Nephron (organoid): ENCODE measurements around the gene IRF8.

ENCODE experiments used
- H3K27ac Mint-ChIP-seq, 3 experiments: 2 replicates each; pipeline ENCODE4 v1.8.0; 2020; ENCODE audit warnings: mixed read lengths in 3 of 3, mild to moderate bottlenecking in 2 of 3, moderate library complexity in 1 of 3
- H3K27me3 Mint-ChIP-seq: 2 replicates; pipeline ENCODE4 v1.8.0; 2021; ENCODE audit warnings: low read depth, mild to moderate bottlenecking, moderate library complexity, mixed read lengths
- H3K36me3 Mint-ChIP-seq: 2 replicates; pipeline ENCODE4 v1.8.0; 2020; ENCODE audit warnings: low read depth, mixed read lengths
- H3K4me1 Mint-ChIP-seq: 2 replicates; pipeline ENCODE4 v1.8.0; 2020; ENCODE audit warnings: mixed read lengths
- H3K4me3 Mint-ChIP-seq, 3 experiments: 2 replicates each; pipeline ENCODE4 v1.8.0; 2020; ENCODE audit warnings: mild to moderate bottlenecking in 3 of 3, mixed read lengths in 3 of 3, moderate library complexity in 2 of 3
- H3K9me3 Mint-ChIP-seq: 2 replicates; pipeline ENCODE4 v1.8.0; 2020; ENCODE audit warnings: mixed read lengths
- TF ChIP-seq, protein P1 (sequence below), 3 experiments: fragments of 200-600 bp; sonication (generic); IDR thresholded peaks; one replicate each; pipeline ENCODE4 v1.5.0; 2021; ENCODE audit warnings: antibody characterized with exemption in 3 of 3; ENCODE audit not compliant: unreplicated experiment in 3 of 3

Gene IRF8

DNA sequence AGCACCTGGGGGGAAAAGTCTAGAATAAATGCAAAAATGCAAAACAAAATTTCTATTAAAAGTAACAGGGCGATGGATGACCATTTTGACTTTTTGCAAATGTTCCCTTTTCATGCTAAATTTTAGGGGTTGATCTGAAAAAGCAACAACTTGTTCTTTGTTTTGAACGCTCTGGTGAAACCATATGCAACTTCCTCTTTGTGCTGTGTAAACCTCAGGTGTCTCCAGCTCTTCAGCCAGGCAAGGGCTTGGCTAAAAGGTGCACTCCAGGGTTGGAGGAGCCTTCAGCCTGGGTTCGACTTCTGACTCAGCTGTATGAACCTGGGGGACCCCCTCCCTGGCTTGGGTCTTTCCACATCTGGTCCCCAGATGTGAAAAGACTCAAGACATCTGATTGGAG is 9.5 kb downstream of the IRF8 start:
- Mint-ChIP-seq H3K27me3 (peaks cover 68% of the 10 kb centered on the region), H3K36me3 (no peaks in the 10 kb centered on the region), H3K4me1 (peaks cover 21% of the 10 kb centered on the region), H3K9me3 (no peaks in the 10 kb centered on the region), H3K27ac (peak overlapping the region in 1 of 3 experiments; percentile 17), H3K4me3 (no peak overlapping the region)
- TF ChIP-seq, protein P1, sequence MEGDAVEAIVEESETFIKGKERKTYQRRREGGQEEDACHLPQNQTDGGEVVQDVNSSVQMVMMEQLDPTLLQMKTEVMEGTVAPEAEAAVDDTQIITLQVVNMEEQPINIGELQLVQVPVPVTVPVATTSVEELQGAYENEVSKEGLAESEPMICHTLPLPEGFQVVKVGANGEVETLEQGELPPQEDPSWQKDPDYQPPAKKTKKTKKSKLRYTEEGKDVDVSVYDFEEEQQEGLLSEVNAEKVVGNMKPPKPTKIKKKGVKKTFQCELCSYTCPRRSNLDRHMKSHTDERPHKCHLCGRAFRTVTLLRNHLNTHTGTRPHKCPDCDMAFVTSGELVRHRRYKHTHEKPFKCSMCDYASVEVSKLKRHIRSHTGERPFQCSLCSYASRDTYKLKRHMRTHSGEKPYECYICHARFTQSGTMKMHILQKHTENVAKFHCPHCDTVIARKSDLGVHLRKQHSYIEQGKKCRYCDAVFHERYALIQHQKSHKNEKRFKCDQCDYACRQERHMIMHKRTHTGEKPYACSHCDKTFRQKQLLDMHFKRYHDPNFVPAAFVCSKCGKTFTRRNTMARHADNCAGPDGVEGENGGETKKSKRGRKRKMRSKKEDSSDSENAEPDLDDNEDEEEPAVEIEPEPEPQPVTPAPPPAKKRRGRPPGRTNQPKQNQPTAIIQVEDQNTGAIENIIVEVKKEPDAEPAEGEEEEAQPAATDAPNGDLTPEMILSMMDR (IDR thresholded peaks at IDR 0.05; ENCODE audit: unreplicated experiment in 3 of 3): no peak

- Mint-ChIP-seq H3K36me3 (no peaks in the 10 kb centered on the region), H3K27me3 (peaks cover 63% of the 10 kb centered on the region)
Measured at GRCh38 chr16:85908889-85909589, 10.1 kb downstream of the IRF8 start.

DNA sequence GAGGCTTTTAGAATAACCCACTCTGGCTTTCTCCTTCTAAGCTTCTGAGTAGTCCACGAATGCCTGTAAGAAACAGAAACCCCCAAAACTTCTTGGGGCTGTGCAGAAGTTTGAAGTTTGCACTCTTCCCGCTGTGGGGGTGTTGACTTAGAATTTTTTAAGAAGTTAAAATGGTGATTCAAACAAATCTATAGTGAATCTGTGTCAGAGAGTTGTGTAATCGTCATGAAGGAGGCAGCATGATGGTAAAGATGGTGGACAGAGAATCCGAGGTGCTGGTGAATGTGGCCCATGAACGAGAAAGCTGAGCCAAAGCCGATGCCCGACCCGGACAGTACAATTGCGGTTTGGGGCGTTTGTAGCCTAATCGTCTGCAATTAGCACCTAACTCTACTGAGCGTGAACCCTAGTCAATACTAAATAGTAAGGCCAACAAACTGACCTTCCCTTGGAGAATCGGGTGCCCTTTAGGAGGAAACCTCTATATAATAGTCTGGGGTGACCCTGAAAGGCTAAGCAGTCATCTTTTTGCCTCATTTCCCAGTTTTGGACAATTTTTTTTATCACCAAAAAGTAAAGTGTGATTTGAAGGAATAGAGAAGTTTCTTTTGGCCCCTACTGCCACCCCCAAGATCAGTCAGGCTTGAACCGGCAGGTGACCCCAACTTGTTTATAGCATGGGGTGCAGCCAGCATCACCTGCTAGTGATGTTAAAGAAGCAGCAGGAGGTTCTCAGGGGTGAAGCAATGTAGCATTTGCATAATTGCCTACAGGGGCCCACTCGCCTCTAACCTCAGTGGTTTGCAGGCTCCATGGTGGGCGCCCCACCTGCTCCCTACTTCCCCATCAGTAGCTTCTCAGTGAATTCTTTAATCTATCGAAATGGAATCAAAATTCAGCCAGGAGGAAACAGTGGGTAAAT is 11.2 kb downstream of the IRF8 start:
- Mint-ChIP-seq H3K27me3 (peaks cover 60% of the 10 kb centered on the region), H3K4me1 (peaks cover 21% of the 10 kb centered on the region), H3K36me3 (no peaks in the 10 kb centered on the region), H3K4me3 (no peak overlapping the region), H3K27ac (no peak overlapping the region), H3K9me3 (no peaks in the 10 kb centered on the region)
- TF ChIP-seq, protein P1 (IDR thresholded peaks at IDR 0.05; ENCODE audit: unreplicated experiment in 3 of 3): no peak

More at GRCh38 chr16:85908889-85909589, 10.1 kb downstream of the IRF8 start:
- Mint-ChIP-seq H3K9me3 (no peaks in the 10 kb centered on the region), H3K4me3 (no peak overlapping the region), H3K4me1 (peaks cover 21% of the 10 kb centered on the region), H3K27ac (peak overlapping the region in 1 of 3 experiments; percentile 17)
- TF ChIP-seq, protein P1 (IDR thresholded peaks at IDR 0.05; ENCODE audit: unreplicated experiment in 3 of 3): no peak

DNA sequence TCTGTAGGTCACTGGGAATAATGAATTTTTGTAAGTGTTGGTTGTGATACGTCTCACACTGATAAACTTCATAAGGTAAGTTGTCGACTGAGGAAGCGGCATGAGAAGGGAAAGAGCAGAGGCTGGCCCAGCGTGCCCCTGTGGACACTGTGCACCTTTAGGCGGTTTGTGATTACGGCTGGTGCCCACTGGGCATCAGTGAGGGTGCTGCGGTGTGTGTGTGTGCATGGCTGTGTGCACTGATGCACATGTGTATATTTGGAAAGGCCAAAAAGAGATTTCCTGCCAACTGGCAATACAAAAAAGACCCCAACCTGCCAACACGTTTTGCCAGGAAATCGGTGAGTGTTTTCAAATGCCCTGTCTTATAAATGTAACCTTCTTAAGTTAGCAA is 11.9 kb downstream of the IRF8 start:
- H3K36me3 Mint-ChIP-seq: no peaks in the 10 kb centered on the region
- peaks cover 21% of the 10 kb centered on the region for H3K4me1 Mint-ChIP-seq
- H3K27ac Mint-ChIP-seq: peak overlapping the region in 2 of 3 experiments; percentile 59 to 97
- peaks cover 58% of the 10 kb centered on the region for H3K27me3 Mint-ChIP-seq
- H3K4me3 Mint-ChIP-seq: no peak overlapping the region
- H3K9me3 Mint-ChIP-seq: no peaks in the 10 kb centered on the region
- TF ChIP-seq, protein P1 (IDR thresholded peaks at IDR 0.05; ENCODE audit: unreplicated experiment in 3 of 3): no peak

GRCh38 chr16:85911251-85911930 is 12.4 kb downstream of the IRF8 start:
- Mint-ChIP-seq H3K36me3 (no peaks in the 10 kb centered on the region), H3K4me3 (no peak overlapping the region), H3K27me3 (peaks cover 57% of the 10 kb centered on the region), H3K4me1 (peaks cover 21% of the 10 kb centered on the region), H3K9me3 (no peaks in the 10 kb centered on the region), H3K27ac (peak overlapping the region; percentile 81 to 97 (median 96))
- TF ChIP-seq, protein P1 (IDR thresholded peaks at IDR 0.05; ENCODE audit: unreplicated experiment in 3 of 3): no peak
